ACHN (cell line): ENCODE results near the gene NAB1.

Experiments used
- DNase-seq: peaks from one replicate; pipeline ENCODE4 v3.0.0-alpha.2; 2015
- in situ Hi-C: cut with HindIII; loops from 2 replicates; pipeline ENCODE4 v1.10.0; 2017; ENCODE audit warnings: low sequenced_read_pairs, low pct_ligation_motif_present, low pct_unique_long_range_greater_than_20kb

The NAB1 gene

DNA sequence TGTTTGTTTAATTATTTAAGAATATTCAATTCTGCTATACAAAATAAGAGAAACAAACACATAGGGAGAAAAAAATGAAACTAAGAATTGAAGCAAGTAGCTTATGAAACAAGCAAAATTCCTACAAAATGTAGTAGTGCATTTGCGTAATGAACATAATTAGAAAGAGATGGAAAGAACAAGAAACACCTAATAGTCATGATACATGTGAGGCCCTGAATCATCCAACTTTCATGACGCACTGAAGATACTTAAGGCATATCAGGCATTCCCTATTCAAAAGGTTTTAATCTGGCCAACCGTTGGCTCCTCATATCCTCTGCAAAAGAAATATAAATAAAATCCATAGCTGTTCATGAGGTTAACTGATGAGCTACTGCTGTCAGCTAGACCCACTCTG lies 14.5 kb upstream of the NAB1 start:
- no peak for DNase-seq
- in situ Hi-C loops = no loop called here

DNA sequence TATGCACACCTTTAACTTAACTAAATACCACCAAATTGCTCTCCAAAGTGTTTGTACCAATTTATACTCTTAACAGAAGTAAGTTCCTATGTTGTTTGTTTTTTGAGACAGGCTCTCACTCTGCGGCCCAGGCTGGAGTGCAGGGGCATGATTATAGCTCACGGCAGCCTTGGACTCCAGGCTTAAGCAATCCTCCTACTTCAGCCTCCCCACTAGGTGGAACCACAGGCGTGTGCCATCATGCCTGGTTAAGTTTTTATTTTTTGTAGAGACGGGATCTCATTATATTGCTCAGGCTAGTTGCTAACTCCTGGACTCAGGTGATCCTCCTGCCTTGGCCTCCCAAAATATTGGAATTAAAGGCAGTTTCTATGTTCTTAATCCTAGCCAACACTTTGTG lies 13.1 kb upstream of the NAB1 start:
- DNase-seq = peak; percentile 21
- in situ Hi-C loops = no loop called here

DNA sequence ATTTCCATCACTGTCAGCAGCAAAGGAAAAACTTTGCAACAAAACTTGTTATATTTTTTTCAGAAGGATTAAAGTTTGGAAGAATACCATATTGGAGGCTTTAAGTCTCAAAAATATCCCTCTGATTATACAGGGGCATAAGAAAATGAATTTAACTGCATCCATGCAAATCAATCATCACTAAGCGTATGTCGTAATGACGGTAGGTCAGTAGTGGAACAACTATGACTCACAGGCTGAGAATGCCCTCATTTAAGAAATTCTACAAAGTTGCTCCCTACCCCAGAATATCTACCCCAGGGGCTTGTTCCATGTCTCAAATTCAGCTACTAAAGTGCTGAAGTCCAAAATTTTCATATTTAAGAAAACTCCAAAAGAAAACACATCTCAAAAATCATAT lies 12.5 kb upstream of the NAB1 start:
- DNase-seq = peak; percentile 59
- in situ Hi-C loops = no loop called here

DNA sequence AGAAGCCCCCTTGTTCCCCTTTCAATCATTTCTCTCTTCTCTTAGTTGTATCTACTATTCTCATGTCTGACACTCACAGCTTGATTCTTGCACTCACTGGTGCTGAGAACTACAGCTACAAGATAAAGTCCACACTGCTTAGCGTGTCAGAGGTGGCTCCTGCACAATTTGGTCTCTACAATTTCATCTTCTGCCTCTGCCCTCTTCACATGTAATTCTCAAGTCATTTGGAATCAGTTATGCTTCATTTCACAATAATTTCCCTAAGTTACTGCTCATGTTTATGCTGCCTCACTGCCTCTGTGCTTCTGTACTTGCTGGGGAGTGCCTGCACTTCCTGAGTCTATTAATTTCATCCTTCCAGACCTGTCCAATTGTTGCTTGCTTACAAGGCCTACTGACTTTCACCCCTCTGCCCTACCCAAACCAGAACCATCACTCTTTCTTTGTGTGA lies 11.6 kb upstream of the NAB1 start:
- in situ Hi-C loops = no loop called here
- DNase-seq = no peak

DNA sequence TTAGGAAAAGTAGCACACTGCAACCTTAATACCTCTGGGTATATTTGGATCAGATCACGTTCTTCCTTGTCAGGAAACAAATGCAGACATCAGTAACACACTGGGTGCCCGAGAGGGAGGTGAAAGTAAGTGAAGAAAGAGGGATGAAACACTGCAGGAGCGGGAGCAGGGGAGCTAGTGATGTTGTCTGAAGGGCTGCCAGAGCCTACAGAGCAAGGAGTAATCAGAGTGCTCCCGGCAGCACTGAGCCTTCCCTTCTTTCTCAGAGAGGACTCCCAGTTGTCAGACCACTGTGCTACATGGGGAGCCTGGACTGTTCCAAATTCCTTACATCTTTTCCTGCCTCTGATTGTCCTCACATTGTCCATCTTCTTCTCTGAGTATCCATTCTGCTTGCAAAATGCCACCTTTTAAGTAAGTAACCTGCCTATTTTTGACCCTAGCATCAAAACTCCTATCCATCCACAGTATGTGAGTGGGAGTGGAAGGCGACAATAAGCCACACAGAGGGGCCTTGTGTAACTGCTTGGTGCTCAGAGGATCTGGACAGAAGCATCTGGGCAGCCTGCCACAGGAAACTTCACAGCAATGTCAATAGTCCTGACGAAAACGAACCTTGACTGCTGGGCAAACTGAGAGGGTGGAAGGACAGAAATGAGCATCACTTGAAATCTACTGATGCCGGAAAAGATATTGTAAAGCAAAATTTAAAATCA lies 10.8 kb upstream of the NAB1 start:
- DNase-seq = no peak
- in situ Hi-C loops = no loop called here

DNA sequence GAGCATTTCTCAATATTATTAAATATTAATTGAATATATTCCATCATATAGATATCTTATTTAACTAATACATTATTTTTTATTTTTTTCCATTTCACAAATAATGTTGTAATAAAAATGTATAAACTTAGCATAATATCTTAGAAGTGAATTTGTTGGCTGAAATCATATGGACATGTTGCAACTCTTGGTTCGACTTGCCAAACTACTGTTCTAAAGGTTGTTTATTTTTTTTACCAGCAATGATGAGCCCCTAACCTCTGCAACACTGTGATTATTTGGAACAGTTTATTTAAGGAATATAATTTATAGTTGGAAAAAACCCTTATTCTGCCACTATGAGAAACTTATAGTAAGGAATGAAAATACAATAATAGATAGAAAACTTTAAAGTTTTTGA lies 8.8 kb upstream of the NAB1 start:
- in situ Hi-C loops = no loop called here
- no peak for DNase-seq

DNA sequence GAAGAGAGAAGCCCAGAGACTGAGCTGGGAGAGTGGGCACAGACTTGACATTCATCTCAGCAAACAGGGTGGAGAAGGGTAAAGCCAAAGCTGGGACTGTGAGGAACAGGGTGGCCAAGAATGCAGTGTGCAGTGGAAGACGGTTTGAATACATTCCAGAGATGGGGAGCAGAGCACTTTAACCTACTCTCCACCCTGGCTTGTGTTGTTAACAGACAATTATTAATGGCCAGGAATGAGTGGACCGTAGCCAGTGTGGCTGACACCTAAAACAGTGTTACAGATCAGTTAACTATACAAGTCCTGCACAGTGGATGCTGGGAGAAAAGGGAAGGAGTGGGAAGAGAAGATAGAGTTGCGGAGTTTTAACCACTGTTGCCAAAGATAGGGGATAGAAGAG lies 7.4 kb upstream of the NAB1 start:
- in situ Hi-C loops = no loop called here
- DNase-seq = peak; percentile 51

DNA sequence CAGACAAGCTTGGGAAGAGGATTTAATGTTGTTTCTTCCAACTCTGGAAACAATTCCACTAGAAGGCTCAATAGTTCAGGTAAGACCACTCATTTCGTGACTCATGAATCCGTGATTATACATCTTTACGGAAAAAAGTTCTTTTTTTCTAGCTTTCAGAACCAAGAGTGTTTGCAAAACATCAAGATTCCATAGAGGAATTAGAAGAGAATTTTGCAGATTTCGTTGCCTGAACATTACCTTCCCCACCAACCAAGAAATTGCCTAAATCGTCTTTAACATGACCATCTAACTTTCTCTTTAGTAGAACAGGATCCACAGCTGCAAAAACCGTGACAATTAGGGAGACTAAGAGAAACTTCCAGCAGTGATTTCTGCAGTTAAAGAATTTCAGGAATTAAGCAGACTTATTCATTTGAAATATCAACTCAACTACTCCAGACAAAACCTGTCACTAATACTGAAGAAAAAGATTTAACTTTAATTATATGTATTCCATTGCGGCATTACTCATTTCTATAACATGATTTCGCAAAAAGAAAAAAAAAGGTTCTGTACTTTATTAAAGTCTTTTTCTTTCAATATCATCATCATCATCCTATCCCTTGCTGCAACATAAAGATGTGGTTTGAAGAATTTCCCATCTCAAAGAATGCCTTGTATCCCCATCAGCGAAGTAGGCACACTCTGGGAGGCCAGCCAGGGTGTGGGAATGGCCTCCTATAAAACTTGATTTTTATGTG lies 1.9 kb upstream of the NAB1 start:
- in situ Hi-C loops = no loop called here
- DNase-seq = no peak

DNA sequence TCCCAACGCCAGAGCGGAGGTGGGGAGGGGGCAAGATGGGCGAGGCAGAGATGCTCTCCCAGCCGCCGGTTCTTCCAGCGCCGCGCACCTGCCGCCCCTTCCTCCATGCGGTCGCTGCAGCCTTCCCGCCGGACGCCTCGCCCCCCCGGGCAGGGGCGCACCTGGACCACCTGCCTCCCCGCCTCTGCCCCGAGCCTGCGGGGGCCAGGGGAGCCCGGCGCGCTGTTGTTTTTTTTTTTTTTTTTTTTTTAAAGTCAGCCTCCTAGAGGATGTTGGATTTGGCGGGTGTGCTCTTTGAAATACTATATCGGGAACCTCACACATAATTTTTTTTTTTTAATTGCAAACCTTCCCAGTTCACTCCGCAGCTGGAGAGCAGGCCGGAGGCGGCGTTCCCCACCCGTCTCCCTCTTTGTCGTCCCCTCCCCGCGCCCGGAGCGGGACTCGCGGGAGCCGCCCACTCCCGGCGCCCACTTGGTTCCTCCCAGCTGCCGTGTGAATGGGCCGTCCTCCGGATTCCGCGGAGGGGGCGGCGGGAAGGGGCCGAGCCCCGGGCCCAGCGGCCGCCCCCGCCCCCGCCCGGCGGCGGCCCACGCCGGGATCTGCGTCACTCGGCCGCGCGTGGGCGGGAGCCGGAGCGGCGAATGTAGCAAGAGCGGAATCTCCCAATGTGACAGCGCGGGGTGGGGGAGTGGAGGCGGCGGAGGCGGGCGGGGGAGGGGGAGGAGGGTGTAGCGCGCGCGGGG lies 421 bp upstream of the NAB1 start:
- in situ Hi-C loops = no loop called here
- peak; percentile 92 for DNase-seq

DNA sequence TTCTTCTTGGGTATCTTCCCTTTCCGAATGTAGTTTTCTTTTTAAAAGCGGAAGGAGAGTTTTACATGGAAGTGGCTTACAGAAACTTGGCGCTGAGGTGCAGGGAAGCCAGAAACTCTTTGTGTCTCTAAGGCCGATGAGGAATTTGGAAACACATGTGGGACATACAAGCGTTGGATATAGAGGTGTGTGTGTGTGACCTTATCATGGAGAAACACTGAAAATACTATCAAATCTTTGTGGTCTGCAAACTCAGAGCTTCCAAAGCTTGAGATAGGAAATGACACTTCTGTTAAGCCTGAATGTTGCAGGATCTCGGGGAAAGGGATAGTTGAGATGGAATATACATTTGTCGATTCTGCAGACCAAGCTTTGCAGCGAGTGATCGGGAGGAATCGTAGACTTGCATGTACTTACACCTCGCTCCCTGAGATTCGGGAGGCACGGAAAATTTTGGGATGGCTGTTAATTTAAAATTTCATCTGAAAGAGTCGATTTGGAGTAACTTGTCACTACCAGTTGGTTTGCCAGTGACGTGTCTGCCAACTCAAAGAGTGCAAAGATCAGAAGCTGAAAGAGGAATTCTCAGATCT lies 1.0 kb downstream of the NAB1 start:
- in situ Hi-C loops = no loop called here
- DNase-seq = peak; percentile 37

DNA sequence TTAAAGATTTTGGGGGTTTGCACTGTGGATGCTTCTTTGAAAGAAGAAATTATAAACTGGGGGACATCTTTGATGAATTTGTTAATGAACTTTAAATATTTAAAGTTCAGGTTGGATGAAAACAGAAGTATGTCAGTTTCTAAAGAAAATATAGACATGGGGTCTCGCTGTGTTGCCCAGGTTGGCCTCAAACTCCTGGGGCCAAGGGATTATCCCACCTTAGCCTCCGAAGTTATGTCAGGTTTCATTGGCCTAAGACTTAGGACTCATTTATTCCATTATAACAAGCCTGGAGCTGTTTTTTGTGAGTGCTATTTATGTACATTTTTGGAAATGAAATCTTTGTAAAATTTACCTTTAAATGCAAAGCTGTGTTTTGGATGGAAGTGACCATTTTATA lies 2.5 kb downstream of the NAB1 start:
- in situ Hi-C loops = no loop called here
- no peak for DNase-seq

DNA sequence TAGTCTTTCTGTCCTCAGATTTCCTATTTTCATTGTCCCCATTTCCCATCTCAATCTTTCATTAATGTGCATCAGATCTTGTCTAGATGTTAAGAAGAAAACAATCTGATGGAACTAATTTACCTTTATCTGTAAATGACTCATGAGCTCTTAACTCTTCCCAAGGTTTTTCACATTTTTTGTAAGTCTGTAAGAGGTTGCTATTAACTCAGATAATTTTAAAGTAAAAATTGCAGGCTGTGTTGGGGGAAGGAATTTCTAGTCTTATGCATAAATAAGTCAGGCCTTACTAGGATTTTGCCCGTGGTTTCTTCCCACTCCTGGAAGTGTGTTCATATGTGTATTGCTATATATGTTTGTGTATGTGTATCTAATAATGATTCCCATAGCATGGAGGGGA lies 4.3 kb downstream of the NAB1 start:
- in situ Hi-C loops = no loop called here
- DNase-seq = no peak

DNA sequence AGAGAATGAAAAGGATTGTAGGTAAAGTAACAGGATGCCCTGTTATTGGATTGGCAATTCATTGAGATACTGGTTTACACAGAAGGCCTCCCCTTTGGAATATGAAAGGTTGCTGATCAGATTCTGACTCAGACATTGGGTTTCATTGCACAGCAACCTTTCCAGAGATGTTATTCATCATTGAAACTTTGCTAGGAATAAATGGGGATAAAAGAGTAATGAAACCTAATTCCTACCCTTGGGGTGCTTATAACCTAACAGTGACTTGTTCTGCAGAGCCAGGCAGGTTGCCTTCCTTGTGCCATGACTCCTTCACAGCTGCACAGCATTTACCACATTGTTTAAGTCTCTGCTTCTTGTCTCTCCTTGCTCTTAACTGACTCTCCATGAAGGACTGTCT lies 5.0 kb downstream of the NAB1 start:
- in situ Hi-C loops = no loop called here
- no peak for DNase-seq

DNA sequence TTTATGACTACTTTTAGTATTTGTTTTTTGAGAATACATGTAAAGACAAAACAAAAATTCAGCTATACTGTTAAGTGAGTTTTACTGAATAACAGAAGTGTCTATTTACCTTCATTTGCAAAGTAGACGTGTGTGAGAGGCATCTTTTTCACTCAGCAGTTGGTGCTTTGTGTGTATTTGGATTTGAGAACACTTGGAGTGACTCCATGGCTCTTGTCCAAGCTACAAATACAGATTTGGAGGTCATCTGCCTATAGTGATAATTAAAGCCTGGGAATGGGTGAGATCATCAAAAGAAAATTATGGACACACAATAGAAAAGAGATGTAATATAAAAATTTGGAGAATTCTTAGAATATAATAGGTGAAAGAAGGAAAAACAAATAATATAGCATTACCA lies 6.2 kb downstream of the NAB1 start:
- DNase-seq = no peak
- in situ Hi-C loops = no loop called here

DNA sequence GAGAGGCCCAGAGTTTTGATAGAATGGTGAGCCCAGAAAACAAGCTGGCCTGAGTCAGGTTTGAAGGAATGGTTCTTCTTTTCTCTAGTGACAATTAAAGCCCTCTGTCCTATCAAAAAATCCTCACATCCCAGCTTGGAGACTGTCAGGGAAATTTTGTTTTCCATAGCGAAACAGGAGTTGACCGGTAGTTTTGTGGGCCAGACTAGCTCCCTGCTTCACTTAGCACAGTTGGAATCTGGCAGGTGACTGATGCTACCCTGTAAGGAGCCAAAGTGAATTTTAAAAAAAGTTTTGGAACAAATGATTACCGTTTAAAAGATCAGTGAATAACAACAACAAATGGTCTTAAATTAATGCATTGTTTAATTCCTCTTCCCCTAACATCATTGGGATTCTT lies 6.7 kb downstream of the NAB1 start:
- DNase-seq = no peak
- in situ Hi-C loops = no loop called here

DNA sequence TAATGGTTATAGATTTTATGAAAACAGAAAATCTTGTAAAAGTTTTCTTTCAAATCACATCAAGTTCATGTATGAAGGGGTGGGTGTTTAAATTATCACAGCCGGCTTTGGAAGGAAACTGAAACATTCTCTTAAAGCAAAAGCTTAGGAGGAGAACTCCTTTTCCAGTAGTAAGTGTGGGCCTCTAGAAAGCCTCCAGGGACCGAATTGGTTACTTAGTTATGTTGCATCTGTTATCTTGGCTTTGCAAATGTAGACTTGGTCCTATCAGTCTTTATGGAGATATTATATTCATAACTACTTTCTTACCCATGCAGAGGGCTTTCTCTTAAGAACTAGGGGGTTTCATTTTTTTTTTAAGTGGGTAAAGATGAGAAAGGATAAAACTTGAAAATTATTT lies 7.4 kb downstream of the NAB1 start:
- in situ Hi-C loops = no loop called here

DNA sequence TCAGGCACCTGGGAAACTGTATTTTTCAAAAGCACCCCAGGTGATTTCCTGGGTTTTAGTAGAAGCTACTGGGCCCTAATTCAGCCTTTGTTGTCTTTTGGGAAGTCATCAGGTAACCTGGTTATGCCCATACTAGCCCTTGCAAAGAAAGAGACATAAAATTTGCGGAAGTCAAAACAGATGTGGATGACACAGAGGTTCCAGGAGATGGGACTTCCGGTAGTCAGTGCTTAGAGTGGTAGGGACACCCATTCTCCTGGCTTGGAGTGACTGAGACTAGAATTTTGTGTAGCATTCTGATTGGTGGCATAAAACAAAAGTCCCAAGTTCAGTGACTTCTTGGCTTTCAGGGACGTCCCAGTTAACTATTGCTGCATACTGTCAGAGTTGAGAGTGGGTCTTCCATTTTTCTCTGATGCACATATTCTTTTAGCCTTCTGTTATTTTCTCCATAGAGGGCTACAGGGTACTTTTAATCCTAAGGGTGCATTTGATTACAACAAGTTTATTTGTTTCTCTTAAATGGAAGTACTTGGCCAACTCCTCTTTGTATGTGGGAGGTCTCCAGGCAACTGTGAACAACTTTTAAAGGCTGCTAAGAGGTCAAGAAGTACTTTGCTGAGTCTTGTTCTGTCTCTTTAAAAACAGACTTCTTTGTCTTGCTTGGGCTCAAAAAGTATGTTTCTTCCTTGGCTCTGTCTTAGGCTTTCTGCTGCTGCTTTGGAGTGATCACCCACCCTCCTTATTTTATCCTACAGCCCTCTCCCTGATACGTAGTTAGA lies 8.8 kb downstream of the NAB1 start:
- no peak for DNase-seq
- in situ Hi-C loops = no loop called here

More for the DNA sequence above, 7.4 kb downstream of the NAB1 start:
- DNase-seq = no peak

DNA sequence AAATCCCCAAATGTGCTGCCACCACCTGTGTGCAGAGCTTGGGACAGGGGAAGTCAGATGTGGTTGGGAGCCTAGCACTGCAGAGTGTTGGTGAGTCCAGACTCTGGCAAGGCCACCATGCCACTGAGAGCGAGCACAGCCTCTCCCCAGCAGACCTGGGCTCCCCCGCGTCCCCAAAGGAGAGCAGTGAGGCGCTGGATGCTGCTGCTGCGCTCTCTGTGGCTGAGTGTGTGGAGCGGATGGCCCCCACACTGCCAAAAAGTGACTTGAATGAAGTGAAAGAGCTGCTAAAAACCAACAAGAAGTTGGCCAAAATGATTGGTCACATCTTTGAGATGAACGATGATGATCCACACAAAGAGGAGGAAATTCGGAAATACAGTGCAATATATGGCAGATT lies 10.7 kb downstream of the NAB1 start:
- in situ Hi-C loops = no loop called here
- DNase-seq = no peak

DNA sequence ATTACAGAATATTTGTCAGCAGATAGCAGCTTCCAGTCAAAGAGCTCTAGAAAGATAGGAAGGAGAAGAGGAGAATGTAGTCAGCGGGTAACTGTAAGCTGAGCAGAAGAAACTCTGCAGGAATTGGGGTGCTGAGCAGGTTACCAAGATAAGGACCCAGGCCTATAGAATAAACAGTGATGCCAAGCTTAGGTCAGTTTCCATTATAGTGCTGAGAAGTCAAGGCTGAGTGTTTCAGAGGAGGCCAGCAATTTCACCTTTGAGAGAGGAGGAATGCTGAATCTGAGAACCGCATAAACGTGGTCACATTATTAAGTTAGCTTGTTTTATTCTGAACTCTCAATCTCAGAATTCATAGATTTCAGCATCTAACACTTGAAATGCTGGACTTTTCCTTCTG lies 13.9 kb downstream of the NAB1 start:
- in situ Hi-C loops = no loop called here
- DNase-seq = no peak
